Adipose tissue (tissue), 3 donors: ENCODE results near the gene BICRAL. TPM values are rescaled to one million over a fixed set of nuclear protein-coding genes. Genes with fewer than 3 reads are reported as not detected.
"Not testable (repeated sequence)": the region's sequence is repeated elsewhere in the genome, so short reads cannot be mapped to it uniquely, and the experiment has no call there.

ENCODE experiments used
- H3K27ac ChIP-seq: one replicate; pipeline ENCODE4 v1.5.1; 2013; ENCODE audit warnings: low read depth, low read length
- WGBS, 3 donors: extraction: QIAGEN DNeasy Blood & Tissue Kit; methylation state at CpG; one replicate each; pipeline ENCODE4 v1.1.7; 2013; 5-methylcytosine and 5-hydroxymethylcytosine counted together
- polyA plus RNA-seq, 3 donors: library from polyadenylated mRNA; stranded (reverse); fragments of 200-250 nt; gene quantifications; one replicate each; pipeline ENCODE4 v1.2.3, GENCODE V29; 2013
- donor health status: healthy with polysubstance abuse.
- donor health status: Bipolar disorder and iron deficiency.
- donor health status: healthy.

Gene BICRAL
- polyA plus RNA-seq, 3 donors: 3.5 to 6.3 (median 4.5) TPM

GRCh38 chr6:42873313-42873712, 91.5 kb downstream of the BICRAL start:
- 67 to 76% (median 69%) methylated on average over 2 of the region's 2 CpGs for WGBS, 3 donors
- H3K27ac ChIP-seq: no peak overlapping the region

GRCh38 chr6:42877695-42878094, 95.8 kb downstream of the BICRAL start:
- WGBS, 3 donors: 32 to 74% (median 72%) methylated on average over 3 of the region's 3 CpGs
- no peak overlapping the region for H3K27ac ChIP-seq

GRCh38 chr6:42879372-42880239, 97.8 kb downstream of the BICRAL start, which contains the start of gene RPL7L1:
Gene RPL7L1 (plus strand): TSS chr6:42879616. CDS start chr6:42879911, 295 bp downstream.
- H3K27ac ChIP-seq: peak within 1 kb of the TSS; percentile 38
- 0 to 1% (median 0%) methylated on average over 41 of the region's 41 CpGs for WGBS, 3 donors

GRCh38 chr6:42880240-42880817, 98.5 kb downstream of the BICRAL start:
- H3K27ac ChIP-seq: not testable (repeated sequence)
- WGBS, 3 donors: 8 to 15% (median 9%) methylated on average over 25 of the region's 25 CpGs

- 75 to 87% (median 76%) methylated on average over 12 of the region's 12 CpGs for WGBS, 3 donors
- H3K27ac ChIP-seq: not testable (repeated sequence)
Observed at GRCh38 chr6:42880871-42881270, 99.0 kb downstream of the BICRAL start.

- H3K27ac ChIP-seq: no peak overlapping the region
- WGBS, 3 donors: 60 to 74% (median 72%) methylated on average over 4 of the region's 4 CpGs
Observed at GRCh38 chr6:42885702-42886101, 103.8 kb downstream of the BICRAL start.

- H3K27ac ChIP-seq: not testable (repeated sequence)
- WGBS, 3 donors: 60 to 95% (median 94%) methylated on average over 4 of the region's 4 CpGs
Observed at GRCh38 chr6:42888201-42888600, 106.3 kb downstream of the BICRAL start.

GRCh38 chr6:42889815-42890214, 108.0 kb downstream of the BICRAL start:
- H3K27ac ChIP-seq: no peak overlapping the region
- WGBS, 3 donors: 43 to 61% (median 58%) methylated on average over 4 of the region's 4 CpGs

- H3K27ac ChIP-seq: peak overlapping the region; percentile 17
- 0 to 1% (median 1%) methylated on average over 60 to 63 of the region's 63 CpGs for WGBS, 3 donors
Observed at GRCh38 chr6:42890311-42891198, 108.7 kb downstream of the BICRAL start.

- WGBS, 3 donors: 31 to 36% (median 33%) methylated on average over 17 of the region's 17 CpGs
- no peak overlapping the region for H3K27ac ChIP-seq
Observed at GRCh38 chr6:42891199-42891722, 109.4 kb downstream of the BICRAL start.

GRCh38 chr6:42894041-42894828, 112.4 kb downstream of the BICRAL start:
- WGBS, 3 donors: 52 to 59% (median 57%) methylated on average over 19 of the region's 19 CpGs

GRCh38 chr6:42896178-42896719, 114.4 kb downstream of the BICRAL start:
- 74 to 81% (median 80%) methylated on average over 10 of the region's 10 CpGs for WGBS, 3 donors

More at GRCh38 chr6:42894041-42894828, 112.4 kb downstream of the BICRAL start:
- H3K27ac ChIP-seq: not testable (repeated sequence)

GRCh38 chr6:42898891-42899361, 117.1 kb downstream of the BICRAL start:
- WGBS, 3 donors: 10% methylated on average over 10 of the region's 10 CpGs
- no peak overlapping the region for H3K27ac ChIP-seq

More at GRCh38 chr6:42896178-42896719, 114.4 kb downstream of the BICRAL start:
- no peak overlapping the region for H3K27ac ChIP-seq

GRCh38 chr6:42899871-42900270, 118.0 kb downstream of the BICRAL start:
- H3K27ac ChIP-seq: no peak overlapping the region
- WGBS, 3 donors: 56 to 74% (median 60%) methylated on average over 8 of the region's 8 CpGs

GRCh38 chr6:42901538-42901957, 119.7 kb downstream of the BICRAL start:
- WGBS, 3 donors: 2 to 4% (median 3%) methylated on average over 11 of the region's 11 CpGs
- no peak overlapping the region for H3K27ac ChIP-seq

- WGBS, 3 donors: 33 to 80% (median 75%) methylated on average over 22 of the region's 22 CpGs
- not testable (repeated sequence) for H3K27ac ChIP-seq
Observed at GRCh38 chr6:42902429-42903263, 120.8 kb downstream of the BICRAL start.
